ENCODE results near the gene LIX1L. TPM values are rescaled to one million over a fixed set of nuclear protein-coding genes. Genes with fewer than 3 reads are reported as not detected.

LIX1L gene
- polyA plus RNA-seq (2011; rRNA removed) (33.0 and 35.8 TPM in 2 replicates), polyA plus RNA-seq (2017; fragmentation: RNase III; extraction: RNeasy Plus Mini Kit Qiagen cat#74134 plus additional on column Dnase treatment) (8.6 to 10.5 TPM (median 10.1 TPM) in 3 replicates), polyA minus RNA-seq (2011; rRNA and poly(A)+ RNA removed) (15.9 and 18.4 TPM in 2 replicates)
- 16.2 and 18.8 TPM in 2 replicates for polyA plus RNA-seq (2012; cell fraction: cytosol; rRNA removed)
- polyA plus RNA-seq (2012; cell fraction: nucleus; rRNA removed), result 6.8 and 10.8 TPM in 2 replicates

DNA sequence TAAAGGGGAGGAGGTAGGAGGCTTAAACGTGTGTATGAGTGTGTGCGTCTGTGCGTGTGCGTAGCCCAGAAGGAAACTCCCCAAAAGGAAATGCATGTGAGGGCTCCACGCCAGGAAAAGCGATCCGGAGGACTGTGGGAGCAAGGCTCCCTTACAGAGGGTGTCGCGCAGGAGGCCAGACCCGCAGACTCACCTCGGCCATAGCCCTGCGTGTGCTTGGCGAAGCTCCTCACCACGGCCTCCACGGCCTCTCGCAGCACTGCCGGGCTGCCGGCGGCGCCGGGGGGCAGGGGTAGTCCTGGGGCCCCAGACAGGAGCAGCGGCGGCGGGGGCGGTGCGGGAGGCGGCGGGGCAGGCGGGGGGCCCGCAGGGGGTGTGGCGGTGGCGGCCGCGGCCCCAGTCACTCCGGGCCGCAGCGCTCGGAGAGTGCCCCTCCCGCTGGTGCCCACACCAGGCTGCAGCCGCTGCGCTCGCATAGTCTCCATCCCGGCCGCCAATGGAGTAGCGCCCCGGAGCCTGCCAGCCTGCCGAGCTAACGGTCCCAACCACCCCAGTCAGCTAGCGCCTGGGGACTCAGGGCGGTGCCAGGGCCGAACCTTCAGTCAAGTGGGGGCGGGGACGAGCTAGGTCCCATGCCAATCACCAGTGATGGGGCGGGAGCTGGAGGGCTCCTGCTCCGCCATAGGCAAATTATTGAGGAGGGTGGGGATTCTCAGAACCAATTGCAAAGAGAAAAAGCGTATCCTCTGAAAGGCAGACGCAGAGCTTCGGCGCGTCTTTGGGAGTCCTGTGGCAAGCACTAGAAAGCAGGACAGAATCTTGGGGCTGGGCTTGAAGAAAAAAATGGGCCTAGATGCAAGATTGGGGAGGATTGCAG, at the start of gene LIX1L:
Gene LIX1L, minus strand, starts transcription at position 575 of the 877 bp plus-strand sequence. Its CDS starts 90 bp downstream, at position 485.
- POLR2A ChIA-PET, result interaction anchor here (0.6 to 3.8 kb wide), 15 partner anchors 16 to 134 kb away, joined by 3 to 62 read pairs (median 4); partner anchors contain the start of genes NUDT17, PEX11B, PIAS3 and RBM8A
- H3K27ac ChIP-seq, result peak within 1 kb of the TSS; percentile 91 to 97
- FAIRE-seq (no peak), DNase-seq (ENCODE audit: low read depth in 1 of 2, low spot score in 1 of 2) (peak; percentile 95 to 97), ATAC-seq (peak; percentile 82 to 89)
- H3K4me1 ChIP-seq, result peaks cover 42% of the 10 kb centered on the region
- no peaks in the 10 kb centered on the region for H3K9me3 ChIP-seq
- CTCF ChIA-PET, result interaction anchor here (0.6 to 4.1 kb wide), 13 partner anchors 9 to 112 kb away, joined by 3 to 18 read pairs (median 4); partner anchors contain the start of genes ITGA10, NUDT17 and RBM8A
- under 1% methylated on average over 25 of the region's 60 CpGs for WGBS (ENCODE audit: missing lambda C conversion rate)
- peak within 1 kb of the TSS; percentile 95 for H3K4me2 ChIP-seq
- peak within 1 kb of the TSS; percentile 68 for H3K4me3 ChIP-seq
- TF ChIP-seq, protein P1, sequence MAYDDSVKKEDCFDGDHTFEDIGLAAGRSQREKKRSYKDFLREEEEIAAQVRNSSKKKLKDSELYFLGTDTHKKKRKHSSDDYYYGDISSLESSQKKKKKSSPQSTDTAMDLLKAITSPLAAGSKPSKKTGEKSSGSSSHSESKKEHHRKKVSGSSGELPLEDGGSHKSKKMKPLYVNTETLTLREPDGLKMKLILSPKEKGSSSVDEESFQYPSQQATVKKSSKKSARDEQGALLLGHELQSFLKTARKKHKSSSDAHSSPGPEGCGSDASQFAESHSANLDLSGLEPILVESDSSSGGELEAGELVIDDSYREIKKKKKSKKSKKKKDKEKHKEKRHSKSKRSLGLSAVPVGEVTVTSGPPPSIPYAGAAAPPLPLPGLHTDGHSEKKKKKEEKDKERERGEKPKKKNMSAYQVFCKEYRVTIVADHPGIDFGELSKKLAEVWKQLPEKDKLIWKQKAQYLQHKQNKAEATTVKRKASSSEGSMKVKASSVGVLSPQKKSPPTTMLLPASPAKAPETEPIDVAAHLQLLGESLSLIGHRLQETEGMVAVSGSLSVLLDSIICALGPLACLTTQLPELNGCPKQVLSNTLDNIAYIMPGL (CRISPR knock-in tag; IDR thresholded peaks at IDR 0.05; ENCODE audit: borderline replicate concordance), result no peak
- TF ChIP-seq FOSB (CRISPR knock-in tag; IDR thresholded peaks at IDR 0.05) (no peak), JUN (IDR thresholded peaks at IDR 0.05) (peak; percentile 55 to 73; a peak in 2 of 5 replicates), RCOR1 (IDR thresholded peaks at IDR 0.05; ENCODE audit: low read depth, low read length) (no peak), PHF8 (IDR thresholded peaks at IDR 0.05; ENCODE audit: borderline replicate concordance, low read depth) (peak; percentile 58; the same call in 1 of the 2 replicates), GATA3 (IDR thresholded peaks at IDR 0.05; ENCODE audit: borderline replicate concordance) (no peak), ZC3H11A (IDR thresholded peaks at IDR 0.05) (no peak), POLR2A (IDR thresholded peaks at IDR 0.05; ENCODE audit: low read length) (peak; percentile 66), HOXB5 (CRISPR knock-in tag; IDR thresholded peaks at IDR 0.05) (no peak), ZFP36 (IDR thresholded peaks at IDR 0.05; ENCODE audit: borderline replicate concordance, partially characterized antibody) (no peak), TP53 (CRISPR knock-in tag; IDR thresholded peaks at IDR 0.05) (no peak), EHMT2 (IDR thresholded peaks at IDR 0.05; ENCODE audit: low read depth) (no peak), ZNF302 (CRISPR knock-in tag; IDR thresholded peaks at IDR 0.05) (no peak), MAFK (IDR thresholded peaks at IDR 0.05; ENCODE audit: partially characterized antibody) (no peak), CHD2 (IDR thresholded peaks at IDR 0.05; ENCODE audit: low read length, partially characterized antibody) (peak; percentile 41), POLR2AphosphoS2 (conservative IDR thresholded peaks at IDR 0.05; ENCODE audit: low read length) (no peak), RNF2 (IDR thresholded peaks at IDR 0.05; ENCODE audit: borderline replicate concordance, low read depth) (no peak), MYC (IDR thresholded peaks at IDR 0.05; ENCODE audit: borderline replicate concordance, low read length) (no peak), KDM5A (IDR thresholded peaks at IDR 0.05) (no peak), CHD4 (IDR thresholded peaks at IDR 0.05; ENCODE audit: borderline replicate concordance) (no peak), FOSL2 (IDR thresholded peaks at IDR 0.05) (no peak), FOSL2 (CRISPR knock-in tag; IDR thresholded peaks at IDR 0.05) (no peak), HDAC2 (IDR thresholded peaks at IDR 0.05) (no peak), EHF (CRISPR knock-in tag; IDR thresholded peaks at IDR 0.05) (no peak), ZSCAN20 (CRISPR knock-in tag; IDR thresholded peaks at IDR 0.05) (no peak), RFX5 (IDR thresholded peaks at IDR 0.05) (no peak)
- TF ChIP-seq, protein P2, sequence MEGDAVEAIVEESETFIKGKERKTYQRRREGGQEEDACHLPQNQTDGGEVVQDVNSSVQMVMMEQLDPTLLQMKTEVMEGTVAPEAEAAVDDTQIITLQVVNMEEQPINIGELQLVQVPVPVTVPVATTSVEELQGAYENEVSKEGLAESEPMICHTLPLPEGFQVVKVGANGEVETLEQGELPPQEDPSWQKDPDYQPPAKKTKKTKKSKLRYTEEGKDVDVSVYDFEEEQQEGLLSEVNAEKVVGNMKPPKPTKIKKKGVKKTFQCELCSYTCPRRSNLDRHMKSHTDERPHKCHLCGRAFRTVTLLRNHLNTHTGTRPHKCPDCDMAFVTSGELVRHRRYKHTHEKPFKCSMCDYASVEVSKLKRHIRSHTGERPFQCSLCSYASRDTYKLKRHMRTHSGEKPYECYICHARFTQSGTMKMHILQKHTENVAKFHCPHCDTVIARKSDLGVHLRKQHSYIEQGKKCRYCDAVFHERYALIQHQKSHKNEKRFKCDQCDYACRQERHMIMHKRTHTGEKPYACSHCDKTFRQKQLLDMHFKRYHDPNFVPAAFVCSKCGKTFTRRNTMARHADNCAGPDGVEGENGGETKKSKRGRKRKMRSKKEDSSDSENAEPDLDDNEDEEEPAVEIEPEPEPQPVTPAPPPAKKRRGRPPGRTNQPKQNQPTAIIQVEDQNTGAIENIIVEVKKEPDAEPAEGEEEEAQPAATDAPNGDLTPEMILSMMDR (IDR thresholded peaks at IDR 0.05), result no peak
- TF ChIP-seq, protein P3, sequence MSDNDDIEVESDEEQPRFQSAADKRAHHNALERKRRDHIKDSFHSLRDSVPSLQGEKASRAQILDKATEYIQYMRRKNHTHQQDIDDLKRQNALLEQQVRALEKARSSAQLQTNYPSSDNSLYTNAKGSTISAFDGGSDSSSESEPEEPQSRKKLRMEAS (IDR thresholded peaks at IDR 0.05), result peak; percentile 69
- TF ChIP-seq, protein P4, sequence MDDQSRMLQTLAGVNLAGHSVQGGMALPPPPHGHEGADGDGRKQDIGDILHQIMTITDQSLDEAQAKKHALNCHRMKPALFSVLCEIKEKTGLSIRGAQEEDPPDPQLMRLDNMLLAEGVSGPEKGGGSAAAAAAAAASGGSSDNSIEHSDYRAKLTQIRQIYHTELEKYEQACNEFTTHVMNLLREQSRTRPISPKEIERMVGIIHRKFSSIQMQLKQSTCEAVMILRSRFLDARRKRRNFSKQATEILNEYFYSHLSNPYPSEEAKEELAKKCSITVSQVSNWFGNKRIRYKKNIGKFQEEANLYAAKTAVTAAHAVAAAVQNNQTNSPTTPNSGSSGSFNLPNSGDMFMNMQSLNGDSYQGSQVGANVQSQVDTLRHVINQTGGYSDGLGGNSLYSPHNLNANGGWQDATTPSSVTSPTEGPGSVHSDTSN (IDR thresholded peaks at IDR 0.05), result peak; percentile 94
- TF ChIP-seq, protein P5, sequence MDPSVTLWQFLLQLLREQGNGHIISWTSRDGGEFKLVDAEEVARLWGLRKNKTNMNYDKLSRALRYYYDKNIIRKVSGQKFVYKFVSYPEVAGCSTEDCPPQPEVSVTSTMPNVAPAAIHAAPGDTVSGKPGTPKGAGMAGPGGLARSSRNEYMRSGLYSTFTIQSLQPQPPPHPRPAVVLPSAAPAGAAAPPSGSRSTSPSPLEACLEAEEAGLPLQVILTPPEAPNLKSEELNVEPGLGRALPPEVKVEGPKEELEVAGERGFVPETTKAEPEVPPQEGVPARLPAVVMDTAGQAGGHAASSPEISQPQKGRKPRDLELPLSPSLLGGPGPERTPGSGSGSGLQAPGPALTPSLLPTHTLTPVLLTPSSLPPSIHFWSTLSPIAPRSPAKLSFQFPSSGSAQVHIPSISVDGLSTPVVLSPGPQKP (IDR thresholded peaks at IDR 0.05; ENCODE audit: low read depth, low read length), result no peak
- TF ChIP-seq, protein P6, sequence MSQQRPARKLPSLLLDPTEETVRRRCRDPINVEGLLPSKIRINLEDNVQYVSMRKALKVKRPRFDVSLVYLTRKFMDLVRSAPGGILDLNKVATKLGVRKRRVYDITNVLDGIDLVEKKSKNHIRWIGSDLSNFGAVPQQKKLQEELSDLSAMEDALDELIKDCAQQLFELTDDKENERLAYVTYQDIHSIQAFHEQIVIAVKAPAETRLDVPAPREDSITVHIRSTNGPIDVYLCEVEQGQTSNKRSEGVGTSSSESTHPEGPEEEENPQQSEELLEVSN (IDR thresholded peaks at IDR 0.05; ENCODE audit: borderline replicate concordance, low read depth), result no peak
- TF ChIP-seq, protein P7, sequence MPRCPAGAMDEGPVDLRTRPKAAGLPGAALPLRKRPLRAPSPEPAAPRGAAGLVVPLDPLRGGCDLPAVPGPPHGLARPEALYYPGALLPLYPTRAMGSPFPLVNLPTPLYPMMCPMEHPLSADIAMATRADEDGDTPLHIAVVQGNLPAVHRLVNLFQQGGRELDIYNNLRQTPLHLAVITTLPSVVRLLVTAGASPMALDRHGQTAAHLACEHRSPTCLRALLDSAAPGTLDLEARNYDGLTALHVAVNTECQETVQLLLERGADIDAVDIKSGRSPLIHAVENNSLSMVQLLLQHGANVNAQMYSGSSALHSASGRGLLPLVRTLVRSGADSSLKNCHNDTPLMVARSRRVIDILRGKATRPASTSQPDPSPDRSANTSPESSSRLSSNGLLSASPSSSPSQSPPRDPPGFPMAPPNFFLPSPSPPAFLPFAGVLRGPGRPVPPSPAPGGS (IDR thresholded peaks at IDR 0.05), result peak; percentile 67; the same call in 1 of the 3 replicates

Data from A549 (cell line).